ENCODE measurements around the gene TENT5C.

TENT5C gene

DNA sequence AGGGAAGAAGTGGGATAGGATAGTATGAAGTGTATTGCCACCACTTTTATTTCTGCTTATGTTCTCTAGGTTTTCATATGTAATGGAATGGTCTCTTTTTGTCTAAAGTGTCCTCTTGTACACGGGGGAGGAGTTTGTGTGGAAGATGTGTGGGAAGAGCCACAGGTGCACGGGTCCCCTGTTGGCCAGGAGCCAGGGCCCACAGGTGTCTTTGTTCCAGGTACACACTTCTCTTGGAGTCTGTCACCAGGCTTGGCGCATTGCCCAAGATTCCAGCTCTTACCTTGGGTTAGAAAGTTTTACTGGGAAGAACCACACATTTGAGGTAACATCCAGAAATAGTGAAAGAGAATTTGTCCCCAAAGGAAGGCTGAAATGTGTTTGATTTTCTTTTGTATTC, 10.5 kb downstream of the TENT5C start:
- no peak for DNase-seq

- no peak for DNase-seq
These were observed 11.1 kb downstream of the TENT5C start for GRCh38 chr1:117616967-117617366.

GRCh38 chr1:117618450-117619122, 12.7 kb downstream of the TENT5C start:
- DNase-seq, result no peak

DNA sequence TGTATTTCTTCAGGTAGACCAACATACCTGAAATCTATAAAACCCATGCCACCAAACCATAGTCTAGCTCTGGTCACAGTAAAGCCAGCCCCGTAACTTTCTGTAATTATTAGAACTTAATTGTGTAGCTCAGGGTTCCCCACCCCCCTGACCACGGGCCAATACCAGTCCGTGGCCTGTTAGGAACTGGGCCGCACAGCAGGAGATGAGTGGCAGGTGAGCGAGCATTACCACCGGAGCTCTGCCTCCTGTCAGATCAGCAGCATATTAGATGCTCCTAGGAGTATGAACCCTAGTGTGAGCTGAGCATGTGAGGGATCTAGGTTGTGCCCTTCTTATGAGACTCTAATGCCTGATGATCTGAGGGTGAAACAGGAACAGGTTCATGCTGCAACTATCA, 14.6 kb downstream of the TENT5C start:
- no peak for DNase-seq

- no peak for DNase-seq
These were observed 15.5 kb downstream of the TENT5C start for GRCh38 chr1:117621316-117621715.

- no peak for DNase-seq
These were observed 16.9 kb downstream of the TENT5C start for GRCh38 chr1:117622726-117623125.

DNA sequence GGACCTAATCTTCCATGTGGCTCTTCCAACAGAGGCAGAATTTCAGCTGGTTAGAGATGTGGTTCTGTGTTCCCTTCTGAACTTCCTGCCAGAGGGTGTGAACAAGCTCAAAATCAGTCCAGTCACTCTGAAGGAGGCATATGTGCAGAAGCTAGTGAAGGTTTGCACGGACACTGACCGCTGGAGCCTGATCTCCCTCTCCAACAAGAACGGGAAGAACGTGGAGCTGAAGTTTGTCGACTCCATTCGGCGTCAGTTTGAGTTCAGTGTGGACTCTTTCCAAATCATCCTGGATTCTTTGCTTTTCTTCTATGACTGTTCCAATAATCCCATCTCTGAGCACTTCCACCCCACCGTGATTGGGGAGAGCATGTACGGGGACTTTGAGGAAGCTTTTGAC, 17.3 kb downstream of the TENT5C start:
- DNase-seq, result no peak

DNA sequence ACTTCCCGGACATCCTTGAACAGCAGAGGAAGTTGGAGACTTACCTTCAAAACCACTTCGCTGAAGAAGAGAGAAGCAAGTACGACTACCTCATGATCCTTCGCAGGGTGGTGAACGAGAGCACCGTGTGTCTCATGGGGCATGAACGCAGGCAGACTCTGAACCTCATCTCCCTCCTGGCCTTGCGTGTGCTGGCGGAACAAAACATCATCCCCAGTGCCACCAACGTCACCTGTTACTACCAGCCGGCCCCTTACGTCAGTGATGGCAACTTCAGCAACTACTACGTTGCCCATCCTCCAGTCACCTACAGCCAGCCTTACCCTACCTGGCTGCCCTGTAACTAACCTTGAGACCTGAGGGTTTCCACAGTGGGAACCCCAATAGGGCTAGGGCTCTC, 17.9 kb downstream of the TENT5C start:
- DNase-seq, result no peak

DNA sequence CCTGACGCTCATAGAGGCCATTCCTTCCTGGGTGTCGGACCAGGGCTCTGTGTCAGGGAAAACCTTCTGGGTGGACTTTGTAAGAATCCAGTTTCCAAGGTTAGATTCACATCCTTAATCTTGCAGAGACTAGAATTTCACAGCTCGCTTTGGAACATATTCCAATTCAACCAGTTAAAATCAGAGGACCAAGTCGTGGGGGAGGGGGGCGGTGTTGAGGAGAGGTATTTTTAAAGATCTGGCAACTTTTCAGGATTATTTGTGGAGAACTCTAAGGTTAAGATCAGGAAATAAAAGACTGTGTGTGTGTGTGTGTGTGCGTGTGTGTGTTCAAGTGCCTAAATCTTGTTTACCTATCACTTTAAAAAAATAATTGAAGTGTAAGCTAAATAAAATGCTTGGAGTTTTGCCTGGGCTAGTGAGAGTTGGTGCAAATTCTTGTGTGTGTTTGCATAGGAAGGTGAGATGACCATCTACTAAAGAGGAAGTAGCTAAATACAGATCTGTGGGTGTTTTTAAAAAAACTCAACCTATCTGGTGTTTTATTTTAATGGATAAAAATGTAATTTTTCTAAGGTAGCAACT, 21.8 kb downstream of the TENT5C start:
- DNase-seq, result no peak

DNA sequence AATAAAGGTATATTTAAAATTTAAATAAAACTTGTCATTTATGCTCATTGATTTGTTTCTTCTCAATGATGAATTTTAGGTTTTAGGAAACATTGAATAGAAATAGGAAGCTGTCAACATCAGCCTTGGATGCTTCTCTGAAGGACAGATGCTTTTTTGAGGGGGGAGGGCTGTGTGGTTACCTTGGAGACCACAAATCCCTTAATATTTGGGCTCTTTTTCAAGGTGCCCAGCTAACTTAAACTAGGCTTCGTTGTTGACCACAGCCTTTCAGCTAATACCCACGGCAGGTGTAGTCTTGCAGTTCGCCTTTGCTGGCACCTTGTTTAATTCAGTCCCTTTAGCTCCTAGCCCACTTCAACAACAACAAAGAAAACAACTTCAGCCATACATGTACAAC, 22.5 kb downstream of the TENT5C start:
- DNase-seq, result no peak

DNA sequence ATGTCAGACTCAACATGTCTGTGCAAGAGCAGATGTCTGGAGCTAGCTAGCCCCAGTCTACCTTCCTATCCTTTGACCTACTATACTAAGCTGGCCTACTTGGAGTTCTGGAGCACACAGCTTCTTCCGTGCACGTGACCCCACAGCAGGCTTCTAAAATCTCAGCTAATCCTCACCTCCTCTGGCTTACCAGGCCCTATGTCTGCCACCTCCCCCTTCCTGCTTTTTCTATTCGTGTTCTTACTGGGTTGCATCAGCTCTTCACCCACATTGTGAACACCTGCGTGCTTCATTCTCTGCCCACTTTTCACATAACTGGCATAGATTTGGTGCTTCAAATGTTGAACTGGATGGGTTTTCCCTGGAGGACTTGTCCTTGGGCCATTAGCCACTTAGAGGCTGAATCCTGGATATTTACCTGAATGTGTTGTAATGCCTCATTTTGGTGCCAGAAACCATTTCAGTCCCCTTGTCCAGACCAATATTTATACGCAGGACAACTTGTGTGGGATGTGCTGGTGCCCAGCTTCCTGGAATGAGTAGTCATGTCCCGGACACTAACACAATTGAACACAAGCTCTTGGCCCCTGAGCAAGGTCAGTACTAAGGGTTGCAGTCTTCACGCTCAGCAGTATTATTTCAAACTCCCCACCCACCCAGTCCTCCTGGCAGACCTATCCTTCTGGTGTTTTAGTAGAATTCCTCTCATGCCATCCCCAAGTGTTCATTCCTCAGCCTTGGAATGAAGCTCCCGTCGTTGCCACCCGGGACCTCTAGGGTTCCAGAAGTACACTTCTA, 24.0 kb downstream of the TENT5C start:
- no peak for DNase-seq

- DNase-seq, result no peak
These were observed 24.7 kb downstream of the TENT5C start for GRCh38 chr1:117630423-117630998.

DNA sequence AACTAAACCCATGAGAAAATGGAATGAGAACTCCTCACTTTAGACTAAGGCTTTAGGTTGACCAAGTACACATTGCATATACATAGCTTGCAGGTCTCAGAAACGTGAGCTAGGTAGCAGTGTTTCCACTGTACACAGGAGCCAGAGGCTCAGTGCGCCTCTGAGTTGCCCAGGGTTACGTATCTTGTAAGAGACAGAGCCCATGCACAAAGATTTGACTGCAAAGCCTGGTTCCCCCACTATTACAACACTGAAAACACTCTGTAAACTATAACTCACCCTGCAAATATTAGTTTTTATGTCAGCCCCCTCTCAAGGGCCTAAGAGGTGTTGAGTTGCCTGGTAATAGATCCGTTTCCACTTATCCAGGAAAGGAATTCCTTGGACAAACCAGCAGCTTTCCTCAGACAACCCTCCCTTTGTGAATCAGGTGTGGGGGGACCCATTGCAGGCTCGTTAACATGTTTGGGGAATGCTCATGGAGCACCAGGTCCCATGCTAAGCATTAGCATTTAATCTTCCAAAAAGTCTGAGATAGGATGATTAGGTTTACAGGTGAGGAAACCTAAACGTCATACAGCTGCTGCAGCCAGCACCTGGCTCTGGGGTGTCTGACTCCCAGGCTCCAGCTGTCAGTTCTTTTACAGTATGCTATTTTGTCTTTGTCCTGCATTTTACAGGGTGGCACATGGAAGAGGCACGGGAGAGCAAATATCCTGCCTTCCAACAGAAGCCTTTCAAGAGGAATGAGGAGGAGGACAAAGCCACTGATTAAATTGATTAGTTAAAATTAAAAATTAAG, 25.7 kb downstream of the TENT5C start:
- no peak for DNase-seq

DNA sequence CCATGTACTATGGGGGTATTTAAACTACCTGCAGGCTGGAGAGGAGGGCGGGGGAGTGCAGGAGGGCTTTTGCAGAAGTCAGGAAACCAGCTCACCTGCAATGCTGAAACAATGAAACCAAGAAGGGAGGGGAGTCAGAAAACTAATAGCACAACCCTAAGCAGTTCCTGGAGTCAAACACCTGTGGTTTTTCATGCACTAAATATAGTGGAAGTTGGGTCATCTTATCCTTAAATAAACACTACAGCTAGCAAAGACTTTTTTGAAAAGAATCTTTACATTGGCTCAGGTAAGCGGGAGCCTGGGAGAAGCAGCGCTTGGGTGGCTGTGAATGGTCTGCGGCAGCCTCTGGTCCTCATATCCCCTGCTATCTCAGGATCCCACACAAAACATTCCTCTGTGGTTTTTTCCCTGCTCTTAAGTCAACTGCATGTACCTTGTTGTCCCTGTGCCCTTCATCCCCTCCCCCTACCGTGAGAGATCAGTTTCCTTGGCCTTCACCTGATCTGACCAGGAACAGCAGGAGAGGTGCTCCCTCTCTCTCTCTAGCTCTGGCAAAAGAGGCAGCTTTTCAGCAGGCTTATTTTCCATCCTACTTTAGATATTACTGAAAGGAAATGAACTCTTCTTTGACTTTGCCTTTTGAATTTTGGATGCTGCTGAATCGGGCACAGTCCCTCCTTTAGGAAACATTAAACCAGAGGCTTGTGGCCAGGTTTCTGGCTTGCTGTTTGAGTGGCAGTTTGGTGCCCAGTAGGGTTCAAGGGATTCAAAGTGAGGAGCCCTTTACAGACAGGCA, 26.6 kb downstream of the TENT5C start:
- DNase-seq, result no peak

DNA sequence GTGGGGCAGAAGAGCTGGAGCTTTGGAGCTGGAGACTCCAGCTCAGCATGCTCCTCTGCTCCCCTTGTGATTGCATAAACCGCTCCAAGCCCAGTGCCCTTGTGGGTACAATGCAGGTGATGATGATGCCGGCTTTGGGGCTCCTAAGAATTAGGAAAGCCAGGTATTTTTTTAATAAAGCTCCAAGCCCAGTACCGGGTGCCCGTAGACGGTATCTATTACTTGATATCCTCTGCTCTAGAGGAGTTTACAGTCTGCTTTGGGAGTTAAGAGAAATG, 27.2 kb downstream of the TENT5C start:
- no peak for DNase-seq

GRCh38 chr1:117633423-117633822, 27.6 kb downstream of the TENT5C start:
- DNase-seq, result no peak

DNA sequence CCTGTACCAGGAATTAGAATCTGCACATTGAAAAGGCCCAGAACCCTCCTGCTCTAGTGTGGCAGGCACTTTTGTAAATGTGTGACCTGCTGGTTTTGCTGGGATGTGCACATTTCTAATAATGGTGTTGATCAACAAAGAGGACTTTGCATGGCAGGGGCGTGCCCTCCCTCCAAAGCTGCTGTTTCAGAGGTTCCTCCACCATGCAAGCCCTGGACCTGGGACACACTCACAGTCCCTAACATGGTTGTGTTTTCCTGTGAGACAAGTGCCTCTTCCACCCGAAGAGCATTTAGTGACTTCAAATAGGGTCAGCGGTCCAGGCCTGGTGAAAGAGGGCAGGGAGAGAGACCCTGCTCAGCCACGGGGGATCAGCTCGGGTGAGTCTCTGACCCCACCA, 28.1 kb downstream of the TENT5C start:
- DNase-seq, result no peak

DNA sequence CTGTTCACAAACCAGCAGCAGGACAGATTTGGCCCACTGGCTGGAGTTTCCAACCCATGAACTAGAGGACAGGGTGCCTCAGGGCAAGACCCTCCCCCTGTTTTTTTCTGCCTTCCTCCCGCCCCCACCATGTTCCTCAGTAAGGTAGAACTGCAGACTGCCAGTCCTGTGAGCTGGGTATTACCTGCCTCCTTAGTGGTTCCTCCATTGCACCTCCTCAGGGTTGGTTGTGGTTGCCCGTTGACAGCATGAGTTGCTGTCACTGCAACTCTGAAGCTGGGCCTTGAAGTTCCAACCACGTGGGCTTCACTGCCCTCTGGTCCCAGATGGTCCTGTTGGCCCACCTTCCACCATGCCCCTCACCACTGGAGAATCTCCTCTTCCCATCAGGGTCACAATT, 28.8 kb downstream of the TENT5C start:
- no peak for DNase-seq

- no peak for DNase-seq
These were observed 30.0 kb downstream of the TENT5C start for GRCh38 chr1:117635805-117636204.

DNA sequence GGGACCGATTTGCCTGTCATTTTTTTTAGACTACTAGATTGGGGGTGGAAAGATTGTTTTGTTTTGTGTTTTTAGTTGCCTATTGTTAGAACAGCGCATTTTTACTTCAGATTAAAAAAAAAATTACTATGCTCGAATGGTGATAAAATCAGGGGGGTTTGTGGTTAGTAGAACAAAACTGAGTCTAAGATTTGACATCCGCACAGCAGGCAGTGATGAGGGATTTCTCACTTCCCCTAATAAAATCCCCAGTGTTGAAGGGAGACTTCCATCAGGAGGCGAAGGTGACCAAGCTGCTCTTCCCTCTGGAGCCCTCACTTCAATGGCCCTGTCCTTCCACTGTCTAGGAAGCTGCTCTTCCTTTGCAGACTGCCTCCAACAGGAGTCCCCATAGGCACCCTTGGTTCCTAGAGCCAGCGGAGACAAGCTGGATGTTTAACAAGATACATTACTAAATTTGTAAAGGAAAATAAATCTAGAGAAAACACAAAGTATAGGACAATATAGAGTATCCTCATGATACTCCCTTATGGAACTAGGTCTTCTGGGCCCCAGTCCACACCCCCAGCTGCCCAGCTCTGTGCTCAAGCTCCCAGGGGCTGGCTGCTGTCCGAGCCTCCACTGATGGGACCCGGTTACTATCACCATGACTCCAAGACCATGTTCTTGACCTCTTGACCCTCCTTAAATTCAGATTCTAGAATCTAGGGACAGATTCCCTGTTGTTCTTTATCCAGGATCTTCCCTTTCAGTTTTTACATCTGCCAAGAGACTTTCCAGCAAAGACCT, 31.0 kb downstream of the TENT5C start:
- DNase-seq, result no peak

GRCh38 chr1:117638141-117638540, 32.3 kb downstream of the TENT5C start:
- no peak for DNase-seq

GRCh38 chr1:117638759-117639158, 32.9 kb downstream of the TENT5C start:
- DNase-seq, result no peak

Data from GOT3 (cell line).